ENCODE data around the gene VEZT. TPM values are rescaled to one million over a fixed set of nuclear protein-coding genes. Genes with fewer than 3 reads are reported as not detected.

VEZT gene
- total RNA-seq, 4 donors from 2014 or later, result 76.5 to 121 (median 95.2) TPM

- TF ChIP-seq CTCF (IDR thresholded peaks at IDR 0.05), result no peak
- no peak for TF ChIP-seq POLR2A (IDR thresholded peaks at IDR 0.05)
- Histone ChIP-seq H3K9me3 (no peaks in the 10 kb centered on the region), H3K36me3 (no peaks in the 10 kb centered on the region), H3K4me1 (peaks cover 0 to 18% (median 0%) of the 10 kb centered on the region in 4 donors), H3K27ac (peak overlapping the region; percentile 88 to 97 (median 94)), H3K27me3 (no peaks in the 10 kb centered on the region), H3K4me3 (peak overlapping the region; percentile 74 to 85 (median 82))
- no peak for DNase-seq
Measured at GRCh38 chr12:95216711-95217376, 763 bp upstream of the VEZT start.

GRCh38 chr12:95218150-95219133 lies 835 bp downstream of the VEZT start:
- H3K4me1 ChIP-seq, result peaks cover 0 to 18% (median 0%) of the 10 kb centered on the region in 4 donors
- DNase-seq, result peak; percentile 53 to 61 (median 56)

GRCh38 chr12:95220190-95220589 lies 2.6 kb downstream of the VEZT start:
- H3K36me3 ChIP-seq, result peaks cover 0 to 13% (median 0%) of the 10 kb centered on the region in 3 donors
- H3K9me3 ChIP-seq, result no peaks in the 10 kb centered on the region
- DNase-seq, result no peak
- H3K27ac ChIP-seq, result no peak overlapping the region
- no peaks in the 10 kb centered on the region for H3K27me3 ChIP-seq
- H3K4me1 ChIP-seq, result peaks cover 0 to 18% (median 0%) of the 10 kb centered on the region in 4 donors
- no peak overlapping the region for H3K4me3 ChIP-seq
- TF ChIP-seq POLR2A (IDR thresholded peaks at IDR 0.05), result no peak
- TF ChIP-seq CTCF (IDR thresholded peaks at IDR 0.05), result no peak

More at GRCh38 chr12:95218150-95219133, 835 bp downstream of the VEZT start:
- Histone ChIP-seq H3K9me3 (no peaks in the 10 kb centered on the region), H3K27ac (peak overlapping the region; percentile 88 to 97 (median 94)), H3K36me3 (no peaks in the 10 kb centered on the region), H3K4me3 (peak overlapping the region; percentile 74 to 85 (median 82)), H3K27me3 (no peaks in the 10 kb centered on the region)
- no peak for TF ChIP-seq POLR2A (IDR thresholded peaks at IDR 0.05)
- no peak for TF ChIP-seq CTCF (IDR thresholded peaks at IDR 0.05)

DNA sequence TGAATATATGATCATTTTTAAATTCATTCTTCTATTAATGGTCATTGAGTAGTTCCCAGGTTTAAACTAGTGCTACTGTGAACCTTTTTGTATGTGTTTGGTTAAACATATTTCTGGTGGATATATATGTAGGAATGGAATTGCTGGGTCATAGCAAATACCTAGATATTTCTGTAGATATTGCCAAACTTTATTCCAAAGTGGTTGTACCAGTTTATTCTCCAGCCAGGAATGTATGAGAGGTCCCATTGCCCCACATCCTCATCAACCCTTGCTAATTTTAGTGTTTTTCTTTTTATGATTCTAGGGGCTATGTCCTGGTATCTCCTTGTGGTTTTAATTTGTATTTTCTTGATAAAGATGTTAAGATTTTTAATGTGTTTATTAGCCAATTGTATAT lies 3.1 kb downstream of the VEZT start:
- Histone ChIP-seq H3K27ac (no peak overlapping the region), H3K4me3 (no peak overlapping the region), H3K27me3 (no peaks in the 10 kb centered on the region), H3K36me3 (peaks cover 0 to 14% (median 0%) of the 10 kb centered on the region in 3 donors), H3K9me3 (no peaks in the 10 kb centered on the region), H3K4me1 (peaks cover 0 to 18% (median 0%) of the 10 kb centered on the region in 4 donors)
- DNase-seq, result no peak
- TF ChIP-seq POLR2A (IDR thresholded peaks at IDR 0.05), result no peak
- no peak for TF ChIP-seq CTCF (IDR thresholded peaks at IDR 0.05)

- TF ChIP-seq POLR2A (IDR thresholded peaks at IDR 0.05) (no peak), CTCF (IDR thresholded peaks at IDR 0.05) (no peak)
- H3K36me3 ChIP-seq, result peaks cover 0 to 14% (median 0%) of the 10 kb centered on the region in 3 donors
- H3K27ac ChIP-seq, result no peak overlapping the region
- no peak for DNase-seq
- peaks cover 0 to 9% (median 0%) of the 10 kb centered on the region in 4 donors for H3K4me1 ChIP-seq
- H3K27me3 ChIP-seq, result no peaks in the 10 kb centered on the region
- H3K4me3 ChIP-seq, result no peak overlapping the region
- H3K9me3 ChIP-seq, result no peaks in the 10 kb centered on the region
Measured at GRCh38 chr12:95224202-95225170, 6.9 kb downstream of the VEZT start.
